ENCODE results near the gene HOXC10. TPM values are rescaled to one million over a fixed set of nuclear protein-coding genes. Genes with fewer than 3 reads are reported as not detected.

The HOXC10 gene
- total RNA-seq, 1 donor from 2014 or later, result not detected

GRCh38 chr12:54033106-54033979 is 48.4 kb downstream of the HOXC10 start:
- H3K9me3 ChIP-seq (ENCODE audit: insufficient read depth, low read depth, low read length), result peaks cover 7% of the 10 kb centered on the region
- Mint-ChIP-seq H3K27ac (ENCODE audit: unreplicated experiment) (no peak overlapping the region), H3K4me3 (ENCODE audit: unreplicated experiment) (no peak overlapping the region), H3K9me3 (ENCODE audit: unreplicated experiment) (peaks cover 34% of the 10 kb centered on the region), H3K4me1 (ENCODE audit: low read depth, unreplicated experiment) (no peaks in the 10 kb centered on the region), H3K27me3 (ENCODE audit: low read depth, unreplicated experiment) (peaks cover 79% of the 10 kb centered on the region), H3K36me3 (ENCODE audit: low read depth, unreplicated experiment) (peaks cover 2% of the 10 kb centered on the region)
- H3K36me3 ChIP-seq (ENCODE audit: insufficient read depth, low read length), result no peaks in the 10 kb centered on the region
- TF ChIP-seq CTCF (IDR thresholded peaks at IDR 0.05; ENCODE audit: insufficient read depth, low read depth, low read length) (no peak), EZH2 (IDR thresholded peaks at IDR 0.05; ENCODE audit: insufficient read depth, low read length) (no peak)
- H4K20me1 ChIP-seq (ENCODE audit: insufficient read depth, low read length), result no peaks in the 10 kb centered on the region
- H2AFZ ChIP-seq (ENCODE audit: low read depth, low read length), result no peak overlapping the region
- no peak overlapping the region for H3K9ac ChIP-seq (ENCODE audit: low read length)
- no peaks in the 10 kb centered on the region for H3K79me2 ChIP-seq (ENCODE audit: insufficient read depth, low read length)
- H3K4me2 ChIP-seq (ENCODE audit: low read length), result peak overlapping the region; percentile 19
- DNase-seq (ENCODE audit: low read depth), result no peak
- peaks cover 73% of the 10 kb centered on the region for H3K27me3 ChIP-seq (ENCODE audit: insufficient read depth, low read length)
- no peak overlapping the region for H3K27ac ChIP-seq (ENCODE audit: low read depth, low read length)
- no peak for FAIRE-seq
- no peak overlapping the region for H3K4me3 ChIP-seq (ENCODE audit: insufficient read depth, low read depth, low read length)
- no peaks in the 10 kb centered on the region for H3K4me1 ChIP-seq (ENCODE audit: insufficient read depth, low read length)

GRCh38 chr12:54033980-54034784 is 49.2 kb downstream of the HOXC10 start:
- H3K4me2 ChIP-seq (ENCODE audit: low read length), result no peak overlapping the region
- H3K36me3 ChIP-seq (ENCODE audit: insufficient read depth, low read length), result no peaks in the 10 kb centered on the region
- no peaks in the 10 kb centered on the region for H3K4me1 ChIP-seq (ENCODE audit: insufficient read depth, low read length)
- Mint-ChIP-seq H3K27me3 (ENCODE audit: low read depth, unreplicated experiment) (peaks cover 83% of the 10 kb centered on the region), H3K36me3 (ENCODE audit: low read depth, unreplicated experiment) (peaks cover 2% of the 10 kb centered on the region), H3K27ac (ENCODE audit: unreplicated experiment) (no peak overlapping the region), H3K9me3 (ENCODE audit: unreplicated experiment) (peaks cover 30% of the 10 kb centered on the region), H3K4me1 (ENCODE audit: low read depth, unreplicated experiment) (no peaks in the 10 kb centered on the region), H3K4me3 (ENCODE audit: unreplicated experiment) (no peak overlapping the region)
- H3K27ac ChIP-seq (ENCODE audit: low read depth, low read length), result no peak overlapping the region
- no peak for TF ChIP-seq CTCF (IDR thresholded peaks at IDR 0.05; ENCODE audit: insufficient read depth, low read depth, low read length)
- TF ChIP-seq EZH2 (IDR thresholded peaks at IDR 0.05; ENCODE audit: insufficient read depth, low read length), result peak; percentile 85
- H2AFZ ChIP-seq (ENCODE audit: low read depth, low read length), result no peak overlapping the region
- H3K9ac ChIP-seq (ENCODE audit: low read length), result no peak overlapping the region
- peaks cover 74% of the 10 kb centered on the region for H3K27me3 ChIP-seq (ENCODE audit: insufficient read depth, low read length)
- peaks cover 7% of the 10 kb centered on the region for H3K9me3 ChIP-seq (ENCODE audit: insufficient read depth, low read depth, low read length)
- H3K4me3 ChIP-seq (ENCODE audit: insufficient read depth, low read depth, low read length), result no peak overlapping the region
- FAIRE-seq (no peak), DNase-seq (ENCODE audit: low read depth) (no peak)
- no peaks in the 10 kb centered on the region for H3K79me2 ChIP-seq (ENCODE audit: insufficient read depth, low read length)
- no peaks in the 10 kb centered on the region for H4K20me1 ChIP-seq (ENCODE audit: insufficient read depth, low read length)

Data from astrocyte (in vitro differentiated cells and primary cell).